Measurements from ENCODE around the gene SH3BGR.

The SH3BGR gene

DNA sequence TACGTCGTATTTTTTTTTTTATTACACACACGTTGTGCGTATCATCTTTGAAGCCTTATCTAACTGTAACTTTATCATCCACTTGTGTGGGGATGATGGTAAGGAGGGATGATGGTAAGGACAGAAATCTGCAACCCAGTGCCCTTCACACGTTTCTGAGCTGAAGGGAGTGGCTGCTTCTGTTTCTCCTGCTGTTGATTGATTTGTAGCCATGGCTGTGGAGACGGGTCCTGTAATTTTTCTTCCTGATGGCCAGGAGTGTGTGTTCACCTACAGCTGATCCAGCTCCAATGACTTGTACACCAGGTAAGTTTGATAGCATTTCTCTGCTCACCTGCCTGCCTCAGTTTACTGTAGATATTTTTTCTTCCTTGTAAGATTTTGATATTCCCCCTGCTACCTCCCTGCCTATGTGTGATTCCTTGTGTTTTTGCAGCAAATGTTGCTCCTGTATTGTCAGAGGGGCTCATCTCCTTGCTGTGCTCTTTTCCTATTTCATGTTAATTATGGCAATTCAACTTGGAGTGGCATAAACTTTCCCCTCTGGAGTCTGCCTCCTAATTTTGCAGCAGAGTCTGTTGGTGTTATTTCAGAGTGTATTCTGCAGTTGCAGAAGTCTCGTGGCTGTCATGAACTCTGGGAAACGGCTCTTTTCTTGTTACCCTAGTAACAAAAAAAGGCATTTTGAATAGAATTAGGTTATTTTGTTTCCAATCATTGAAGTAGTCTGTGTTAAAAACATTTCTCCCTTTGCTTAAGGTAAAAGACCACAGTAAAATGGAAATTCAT, 64.1 kb downstream of the SH3BGR start:
- Histone ChIP-seq H3K4me3 (ENCODE audit: control insufficient read depth in 1 of 7, extremely low read depth in 1 of 7, insufficient read depth in 4 of 7, low read depth in 2 of 7, low read length in 6 of 7) (no peak overlapping the region), H3K9me3 (ENCODE audit: control extremely low read depth in 1 of 5, control insufficient read depth in 4 of 5, insufficient read depth in 2 of 5, low read depth in 1 of 5, low read length in 4 of 5) (no peaks in the 10 kb centered on the region), H3K27ac (ENCODE audit: insufficient read depth in 1 of 2, low read depth in 1 of 2, low read length in 2 of 2, poor library complexity in 1 of 2, severe bottlenecking in 2 of 2) (no peak overlapping the region), H3K36me3 (ENCODE audit: control insufficient read depth in 4 of 4, insufficient read depth in 4 of 4, low read length in 3 of 4) (no peaks in the 10 kb centered on the region), H3K4me1 (ENCODE audit: control extremely low read depth in 1 of 4, control insufficient read depth in 4 of 4, insufficient read depth in 4 of 4, low read length in 3 of 4) (no peaks in the 10 kb centered on the region), H3K27me3 (replicated peaks in 2 of 5; ENCODE audit: control insufficient read depth in 4 of 5, insufficient read depth in 5 of 5, low read length in 4 of 5) (peaks cover 0 to 2% (median 0%) of the 10 kb centered on the region in 5 experiments)
- DNase-seq, result no peak
- 89% methylated on average over 2 of the region's 8 CpGs for WGBS (ENCODE audit: insufficient coverage)
- ChIA-PET POLR2A (no interaction called here), CTCF (interaction anchor here (1.5 to 5.5 kb wide), 2 partner anchors 11 to 200 kb away, joined by 3 to 60 read pairs; no protein-coding TSS in a partner anchor)

GRCh38 chr21:39518055-39518846, 66.5 kb downstream of the SH3BGR start:
- peaks cover 0 to 2% (median 0%) of the 10 kb centered on the region in 5 experiments for H3K27me3 ChIP-seq (replicated peaks in 2 of 5; ENCODE audit: control insufficient read depth in 4 of 5, insufficient read depth in 5 of 5, low read length in 4 of 5)
- no peaks in the 10 kb centered on the region for H3K4me1 ChIP-seq (ENCODE audit: control extremely low read depth in 1 of 4, control insufficient read depth in 4 of 4, insufficient read depth in 4 of 4, low read length in 3 of 4)
- ChIA-PET POLR2A (no interaction called here), CTCF (interaction anchor here (0.8 to 5.5 kb wide), 10 partner anchors 9 to 198 kb away, joined by 3 to 60 read pairs (median 4); no protein-coding TSS in a partner anchor)
- H3K9me3 ChIP-seq (ENCODE audit: control extremely low read depth in 1 of 5, control insufficient read depth in 4 of 5, insufficient read depth in 2 of 5, low read depth in 1 of 5, low read length in 4 of 5), result no peaks in the 10 kb centered on the region
- 50% methylated on average over 7 of the region's 13 CpGs for WGBS (ENCODE audit: insufficient coverage)
- DNase-seq, result peak; percentile 66 to 81 (median 79)
- no peak overlapping the region for H3K4me3 ChIP-seq (ENCODE audit: control insufficient read depth in 1 of 7, extremely low read depth in 1 of 7, insufficient read depth in 4 of 7, low read depth in 2 of 7, low read length in 6 of 7)
- H3K36me3 ChIP-seq (ENCODE audit: control insufficient read depth in 4 of 4, insufficient read depth in 4 of 4, low read length in 3 of 4), result no peaks in the 10 kb centered on the region
- H3K27ac ChIP-seq (ENCODE audit: insufficient read depth in 1 of 2, low read depth in 1 of 2, low read length in 2 of 2, poor library complexity in 1 of 2, severe bottlenecking in 2 of 2), result no peak overlapping the region

- H3K27ac ChIP-seq (ENCODE audit: insufficient read depth in 1 of 2, low read depth in 1 of 2, low read length in 2 of 2, poor library complexity in 1 of 2, severe bottlenecking in 2 of 2), result no peak overlapping the region
- WGBS (ENCODE audit: insufficient coverage), result 100% methylated on average over 2 of the region's 5 CpGs
Measured at GRCh38 chr21:39518847-39519210, 67.1 kb downstream of the SH3BGR start.

GRCh38 chr21:39519835-39520234, 68.1 kb downstream of the SH3BGR start:
- DNase-seq, result no peak
- Histone ChIP-seq H3K27me3 (replicated peaks in 2 of 5; ENCODE audit: control insufficient read depth in 4 of 5, insufficient read depth in 5 of 5, low read length in 4 of 5) (peaks cover 0 to 2% (median 0%) of the 10 kb centered on the region in 5 experiments), H3K4me1 (ENCODE audit: control extremely low read depth in 1 of 4, control insufficient read depth in 4 of 4, insufficient read depth in 4 of 4, low read length in 3 of 4) (no peaks in the 10 kb centered on the region), H3K27ac (ENCODE audit: insufficient read depth in 1 of 2, low read depth in 1 of 2, low read length in 2 of 2, poor library complexity in 1 of 2, severe bottlenecking in 2 of 2) (no peak overlapping the region), H3K4me3 (ENCODE audit: control insufficient read depth in 1 of 7, extremely low read depth in 1 of 7, insufficient read depth in 4 of 7, low read depth in 2 of 7, low read length in 6 of 7) (no peak overlapping the region), H3K36me3 (ENCODE audit: control insufficient read depth in 4 of 4, insufficient read depth in 4 of 4, low read length in 3 of 4) (no peaks in the 10 kb centered on the region), H3K9me3 (ENCODE audit: control extremely low read depth in 1 of 5, control insufficient read depth in 4 of 5, insufficient read depth in 2 of 5, low read depth in 1 of 5, low read length in 4 of 5) (no peaks in the 10 kb centered on the region)
- 100% methylated on average over 5 of the region's 8 CpGs for WGBS (ENCODE audit: insufficient coverage)
- CTCF ChIA-PET, result interaction anchor here (5.5 kb wide), 1 partner anchor 196 kb away, joined by 60 read pairs; no protein-coding TSS in a partner anchor
- POLR2A ChIA-PET, result interaction anchor here (0.7 kb wide), 1 partner anchor 197 kb away, joined by 3 read pairs; no protein-coding TSS in a partner anchor

More at GRCh38 chr21:39518847-39519210, 67.1 kb downstream of the SH3BGR start:
- Histone ChIP-seq H3K27me3 (replicated peaks in 2 of 5; ENCODE audit: control insufficient read depth in 4 of 5, insufficient read depth in 5 of 5, low read length in 4 of 5) (peaks cover 0 to 2% (median 0%) of the 10 kb centered on the region in 5 experiments), H3K4me3 (ENCODE audit: control insufficient read depth in 1 of 7, extremely low read depth in 1 of 7, insufficient read depth in 4 of 7, low read depth in 2 of 7, low read length in 6 of 7) (no peak overlapping the region), H3K4me1 (ENCODE audit: control extremely low read depth in 1 of 4, control insufficient read depth in 4 of 4, insufficient read depth in 4 of 4, low read length in 3 of 4) (no peaks in the 10 kb centered on the region), H3K36me3 (ENCODE audit: control insufficient read depth in 4 of 4, insufficient read depth in 4 of 4, low read length in 3 of 4) (no peaks in the 10 kb centered on the region), H3K9me3 (ENCODE audit: control extremely low read depth in 1 of 5, control insufficient read depth in 4 of 5, insufficient read depth in 2 of 5, low read depth in 1 of 5, low read length in 4 of 5) (no peaks in the 10 kb centered on the region)
- DNase-seq, result no peak
- POLR2A ChIA-PET, result no interaction called here
- CTCF ChIA-PET, result interaction anchor here (0.8 to 5.5 kb wide), 7 partner anchors 8 to 197 kb away, joined by 3 to 60 read pairs (median 4); no protein-coding TSS in a partner anchor

DNA sequence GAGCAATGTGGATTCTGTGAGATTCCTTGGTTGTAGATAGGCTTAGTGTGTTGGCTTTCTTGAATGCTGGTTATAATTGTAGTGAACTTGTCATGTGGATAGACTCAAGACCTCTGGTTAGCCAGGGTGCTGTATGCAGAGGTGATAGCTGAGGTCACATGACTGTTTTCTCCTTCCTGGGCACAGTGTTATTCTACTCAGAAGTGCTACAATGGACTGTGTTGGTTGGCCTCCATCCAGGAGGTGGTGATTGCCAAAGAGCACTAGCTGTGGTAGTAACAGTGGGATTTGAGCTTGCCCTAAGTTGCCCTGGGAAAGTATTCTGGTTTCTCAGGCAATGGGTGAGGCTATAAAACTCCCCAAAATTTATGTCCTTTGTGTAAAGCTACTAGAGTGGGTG, 71.6 kb downstream of the SH3BGR start:
- POLR2A ChIA-PET, result no interaction called here
- Histone ChIP-seq H3K9me3 (ENCODE audit: control extremely low read depth in 1 of 5, control insufficient read depth in 4 of 5, insufficient read depth in 2 of 5, low read depth in 1 of 5, low read length in 4 of 5) (no peaks in the 10 kb centered on the region), H3K4me3 (ENCODE audit: control insufficient read depth in 1 of 7, extremely low read depth in 1 of 7, insufficient read depth in 4 of 7, low read depth in 2 of 7, low read length in 6 of 7) (no peak overlapping the region), H3K4me1 (ENCODE audit: control extremely low read depth in 1 of 4, control insufficient read depth in 4 of 4, insufficient read depth in 4 of 4, low read length in 3 of 4) (peaks cover 0 to 9% (median 4%) of the 10 kb centered on the region in 4 experiments), H3K27ac (ENCODE audit: insufficient read depth in 1 of 2, low read depth in 1 of 2, low read length in 2 of 2, poor library complexity in 1 of 2, severe bottlenecking in 2 of 2) (no peak overlapping the region), H3K36me3 (ENCODE audit: control insufficient read depth in 4 of 4, insufficient read depth in 4 of 4, low read length in 3 of 4) (no peaks in the 10 kb centered on the region), H3K27me3 (replicated peaks in 2 of 5; ENCODE audit: control insufficient read depth in 4 of 5, insufficient read depth in 5 of 5, low read length in 4 of 5) (peaks cover 0 to 11% (median 2%) of the 10 kb centered on the region in 5 experiments)
- no peak for DNase-seq
- CTCF ChIA-PET, result interaction anchor here (3.0 kb wide), 1 partner anchor 193 kb away, joined by 17 read pairs; no protein-coding TSS in a partner anchor

DNA sequence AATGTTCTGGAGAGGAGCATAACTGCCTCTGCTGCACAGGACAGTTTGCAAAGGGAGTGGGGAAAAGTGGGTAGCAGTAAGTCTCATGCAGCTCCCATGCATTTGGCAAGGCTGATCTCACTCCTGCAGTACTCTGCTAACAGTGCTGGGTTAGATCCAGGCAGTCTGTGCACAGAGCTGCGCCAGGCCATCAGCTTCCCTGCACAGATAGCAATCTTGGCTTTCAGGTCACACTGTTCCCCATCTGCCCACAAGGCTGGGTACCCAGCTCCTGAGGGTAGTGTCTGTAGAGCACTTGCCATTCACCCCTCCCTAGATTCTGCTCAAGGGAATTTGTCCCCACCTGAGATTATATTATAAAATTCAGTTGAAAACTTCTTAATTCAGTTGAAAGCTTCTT, 72.1 kb downstream of the SH3BGR start:
- no peak overlapping the region for H3K4me3 ChIP-seq (ENCODE audit: control insufficient read depth in 1 of 7, extremely low read depth in 1 of 7, insufficient read depth in 4 of 7, low read depth in 2 of 7, low read length in 6 of 7)
- CTCF ChIA-PET, result interaction anchor here (3.0 kb wide), 1 partner anchor 192 kb away, joined by 17 read pairs; no protein-coding TSS in a partner anchor
- peaks cover 0 to 13% (median 2%) of the 10 kb centered on the region in 5 experiments for H3K27me3 ChIP-seq (replicated peaks in 2 of 5; ENCODE audit: control insufficient read depth in 4 of 5, insufficient read depth in 5 of 5, low read length in 4 of 5)
- peaks cover 0 to 10% (median 4%) of the 10 kb centered on the region in 4 experiments for H3K4me1 ChIP-seq (ENCODE audit: control extremely low read depth in 1 of 4, control insufficient read depth in 4 of 4, insufficient read depth in 4 of 4, low read length in 3 of 4)
- no peaks in the 10 kb centered on the region for H3K36me3 ChIP-seq (ENCODE audit: control insufficient read depth in 4 of 4, insufficient read depth in 4 of 4, low read length in 3 of 4)
- POLR2A ChIA-PET, result no interaction called here
- 100% methylated on average over 1 of the region's 1 CpG for WGBS (ENCODE audit: insufficient coverage)
- H3K27ac ChIP-seq (ENCODE audit: insufficient read depth in 1 of 2, low read depth in 1 of 2, low read length in 2 of 2, poor library complexity in 1 of 2, severe bottlenecking in 2 of 2), result no peak overlapping the region
- no peaks in the 10 kb centered on the region for H3K9me3 ChIP-seq (ENCODE audit: control extremely low read depth in 1 of 5, control insufficient read depth in 4 of 5, insufficient read depth in 2 of 5, low read depth in 1 of 5, low read length in 4 of 5)
- no peak for DNase-seq
